GM21619 (cell line): ENCODE measurements around the gene CIB4.
A peak's percentile ranks its signal among the peaks of the same experiment; 100 is the strongest.

Experiments
- ATAC-seq: cut with Tn5 transposase; IDR thresholded peaks from one replicate; pipeline ENCODE4 v1.9.1; 2021; ENCODE audit not compliant: unreplicated experiment

The CIB4 gene

DNA sequence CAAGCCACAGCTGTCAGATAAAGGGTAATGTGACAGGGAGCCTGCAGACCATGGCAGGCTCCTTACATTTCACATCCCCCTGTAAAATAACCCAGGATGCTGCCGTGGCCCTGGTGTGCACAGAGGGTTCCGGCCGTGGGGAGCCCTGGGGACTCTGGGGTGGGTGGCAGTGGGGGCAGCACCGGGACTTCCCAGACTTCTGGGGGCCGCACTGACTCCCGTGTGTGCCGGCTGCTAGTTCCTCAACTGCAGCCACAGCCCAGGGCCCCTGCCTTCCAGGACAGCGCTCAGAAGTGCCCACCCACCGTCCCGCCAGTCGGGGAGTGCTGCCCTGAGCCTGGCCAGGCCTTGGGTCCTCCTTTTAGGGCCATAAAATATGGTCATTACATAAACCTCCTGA is 56.5 kb downstream of the CIB4 start:
- no peak for ATAC-seq

GRCh38 chr2:26584191-26584590 is 57.0 kb downstream of the CIB4 start:
- no peak for ATAC-seq

GRCh38 chr2:26583381-26583911 is 57.7 kb downstream of the CIB4 start:
- ATAC-seq, result no peak

GRCh38 chr2:26582890-26583289 is 58.3 kb downstream of the CIB4 start:
- no peak for ATAC-seq

- ATAC-seq, result no peak
These were observed 58.9 kb downstream of the CIB4 start for GRCh38 chr2:26581991-26582842.

DNA sequence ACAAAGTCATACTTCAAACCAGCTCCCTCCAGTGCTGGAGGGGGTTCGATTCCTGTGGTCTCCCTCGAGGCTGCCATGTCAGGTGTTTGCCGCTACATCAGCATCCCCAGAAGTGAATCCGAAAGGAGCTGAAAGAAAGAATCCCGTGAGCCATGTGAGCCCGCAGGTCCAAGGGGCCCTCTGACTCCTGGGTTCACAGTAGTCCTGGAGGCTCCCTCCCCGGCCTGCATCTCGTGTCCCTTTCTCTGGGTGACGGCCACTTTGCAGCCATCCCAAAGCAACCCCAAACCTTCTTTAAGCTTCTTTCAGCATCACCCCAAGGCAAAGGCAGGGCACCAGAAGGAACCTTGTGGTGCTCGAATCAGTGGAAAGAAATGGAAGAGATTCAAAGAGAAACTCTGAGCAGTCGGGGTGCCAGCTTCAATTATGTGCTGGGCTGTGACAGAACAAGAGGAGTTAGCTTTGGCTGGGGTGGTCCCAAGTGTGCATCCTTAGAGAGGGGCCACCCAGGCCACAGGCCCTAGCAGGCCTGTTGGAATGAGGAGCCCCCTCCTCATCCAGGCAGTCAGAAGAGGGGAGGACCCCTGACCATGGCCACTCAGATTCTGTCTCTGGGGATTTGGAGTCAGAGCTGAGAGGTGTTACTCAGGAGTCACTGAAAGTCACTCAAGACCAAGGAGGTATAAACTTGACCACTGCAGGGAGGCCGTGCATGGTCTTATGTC is 59.7 kb downstream of the CIB4 start:
- ATAC-seq, result no peak

DNA sequence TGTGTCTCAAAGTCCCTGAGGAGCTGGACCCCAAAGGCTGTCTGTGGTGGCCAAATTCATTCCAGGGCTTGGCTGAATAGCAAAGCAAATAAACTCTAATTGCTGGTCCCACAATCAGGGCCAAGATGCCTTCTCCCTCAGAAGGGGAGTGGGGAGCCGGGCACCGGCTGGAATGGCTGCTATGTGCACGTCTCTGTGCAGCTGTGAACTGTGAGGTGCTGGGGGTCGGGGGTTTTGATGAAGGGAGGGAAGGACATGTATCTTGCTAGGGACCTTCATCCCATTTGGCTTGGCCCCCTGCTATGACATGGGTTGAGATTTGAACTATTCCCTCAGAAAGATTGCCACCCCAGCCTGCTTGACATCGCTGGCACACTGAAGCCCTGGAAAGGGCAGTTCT is 60.4 kb downstream of the CIB4 start:
- ATAC-seq, result no peak

GRCh38 chr2:26580151-26580550 is 61.0 kb downstream of the CIB4 start:
- no peak for ATAC-seq

- no peak for ATAC-seq
These were observed 61.5 kb downstream of the CIB4 start for GRCh38 chr2:26579723-26580040.

GRCh38 chr2:26579025-26579722 is 62.0 kb downstream of the CIB4 start:
- no peak for ATAC-seq

- no peak for ATAC-seq
These were observed 62.6 kb downstream of the CIB4 start for GRCh38 chr2:26578581-26578980.

GRCh38 chr2:26578113-26578458 is 63.1 kb downstream of the CIB4 start:
- ATAC-seq, result no peak

GRCh38 chr2:26577442-26578112 is 63.6 kb downstream of the CIB4 start:
- ATAC-seq, result peak; percentile 47

DNA sequence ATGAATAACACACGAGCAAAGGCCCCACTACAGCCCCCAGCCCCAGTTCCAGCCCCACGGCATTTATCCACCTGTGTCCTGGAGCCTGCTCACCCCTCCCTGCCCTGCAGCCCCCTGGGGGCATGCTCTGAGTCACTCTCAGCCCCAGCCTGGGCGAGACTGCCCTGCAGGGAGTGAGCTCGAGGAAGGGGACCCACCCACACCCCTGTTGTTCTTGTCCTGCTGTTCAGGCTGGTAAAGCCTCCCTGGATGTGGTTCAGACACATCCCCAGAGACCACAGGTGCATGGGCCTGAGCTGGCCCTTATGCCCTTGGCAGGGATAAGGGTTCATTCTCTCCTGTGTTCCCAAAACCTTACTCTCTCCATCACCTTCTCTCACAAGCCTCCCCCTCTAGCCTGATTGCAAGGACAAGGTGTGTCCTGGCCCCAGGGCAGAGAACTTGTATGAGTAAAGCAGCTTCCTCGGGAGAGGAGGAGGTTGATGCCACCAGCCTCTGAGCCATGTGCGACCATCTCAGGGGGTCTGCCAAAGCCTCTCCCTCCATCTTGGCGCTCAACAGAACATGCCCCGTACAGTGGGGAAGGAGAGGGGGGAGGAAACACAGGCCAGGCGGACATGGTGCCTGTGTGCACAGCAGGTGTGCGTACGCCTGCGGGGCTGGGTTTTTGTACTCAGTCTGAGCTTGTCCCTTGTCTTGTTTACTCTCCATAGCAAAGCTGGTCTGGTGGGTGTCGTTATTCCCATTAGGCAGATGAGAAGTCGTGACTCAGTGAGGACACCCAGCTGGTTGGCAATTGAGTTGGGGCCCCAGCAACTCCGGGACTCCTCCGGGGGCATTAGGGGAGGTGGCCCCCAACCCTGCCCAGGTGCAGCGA is 64.4 kb downstream of the CIB4 start:
- no peak for ATAC-seq

GRCh38 chr2:26575836-26576564 is 65.2 kb downstream of the CIB4 start:
- no peak for ATAC-seq

DNA sequence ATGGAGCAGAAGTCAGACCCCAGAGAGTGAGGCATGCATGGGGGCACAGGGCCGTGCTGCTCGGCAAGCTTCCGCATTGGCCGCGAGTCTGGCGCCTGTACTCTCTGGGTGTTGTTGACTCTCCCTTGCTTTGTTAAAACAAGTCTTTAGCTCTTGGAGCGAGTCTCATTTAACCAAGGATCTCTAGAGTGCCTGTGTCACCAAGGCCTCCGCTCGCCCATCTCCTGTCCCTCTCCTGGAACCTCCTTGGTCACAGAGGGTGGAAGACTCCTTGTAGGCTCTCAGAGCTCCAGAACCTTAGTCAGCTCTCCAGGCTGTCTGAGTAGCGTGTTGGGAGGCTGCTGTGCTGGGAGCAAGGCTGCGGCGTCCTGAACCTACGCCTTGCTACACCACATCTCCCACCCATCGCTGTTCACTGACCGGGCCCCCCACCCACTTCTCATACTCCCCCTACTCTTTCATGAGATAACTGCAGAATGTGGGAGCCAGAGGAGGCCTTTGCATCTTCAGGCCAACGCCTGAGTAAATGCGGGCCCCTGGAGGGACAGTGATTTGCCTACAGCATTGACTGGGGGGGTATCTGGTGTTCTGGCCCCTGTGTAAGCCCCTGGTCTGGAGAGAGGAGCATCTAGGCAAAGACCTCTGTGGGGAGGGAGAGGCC is 66.1 kb downstream of the CIB4 start:
- no peak for ATAC-seq

DNA sequence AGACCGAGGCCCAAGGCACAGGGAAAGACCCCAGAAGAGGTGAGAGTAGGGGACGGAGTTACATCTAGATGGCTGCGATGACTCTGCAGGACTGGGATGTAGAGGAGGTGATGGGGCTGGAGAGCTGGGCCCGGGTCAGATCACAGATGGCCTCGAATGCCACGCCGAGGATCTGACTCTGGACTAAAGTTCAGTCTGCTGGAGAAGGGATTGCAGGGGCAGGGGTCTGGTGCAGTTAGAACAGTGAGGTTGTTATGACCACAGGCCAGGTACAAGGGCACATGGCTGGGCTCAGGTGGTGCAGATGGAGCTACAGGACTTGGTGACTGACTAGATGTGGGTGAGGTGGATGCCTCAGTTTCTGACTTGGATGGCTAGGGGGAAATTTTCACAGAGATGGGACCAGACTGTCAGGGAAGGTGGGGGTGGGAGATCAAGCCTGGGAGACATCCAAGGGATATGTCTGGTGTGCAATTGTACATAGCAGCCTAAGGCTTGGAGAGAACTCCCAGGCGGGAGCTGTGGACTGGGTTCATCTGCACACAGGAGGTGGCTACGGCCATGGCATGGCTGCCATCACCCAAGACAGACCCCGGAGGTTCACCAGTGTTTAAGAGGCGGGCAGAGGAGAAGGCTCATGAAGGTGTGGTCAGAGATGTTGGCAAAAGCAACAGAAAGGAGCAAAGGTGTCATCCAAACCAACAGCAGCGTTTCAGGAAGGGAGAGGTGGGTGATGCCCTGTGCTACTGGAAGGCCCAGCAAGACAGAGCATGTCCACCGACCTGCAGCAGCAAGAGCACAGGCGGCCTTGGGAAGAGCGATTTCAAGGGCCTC is 66.9 kb downstream of the CIB4 start:
- no peak for ATAC-seq

GRCh38 chr2:26573241-26573925 is 67.8 kb downstream of the CIB4 start:
- ATAC-seq, result no peak
